ENCODE data around the gene RNF150.
"Not testable (repeated sequence)": the region's sequence is repeated elsewhere in the genome, so short reads cannot be mapped to it uniquely, and the experiment has no call there.

Gene RNF150

DNA sequence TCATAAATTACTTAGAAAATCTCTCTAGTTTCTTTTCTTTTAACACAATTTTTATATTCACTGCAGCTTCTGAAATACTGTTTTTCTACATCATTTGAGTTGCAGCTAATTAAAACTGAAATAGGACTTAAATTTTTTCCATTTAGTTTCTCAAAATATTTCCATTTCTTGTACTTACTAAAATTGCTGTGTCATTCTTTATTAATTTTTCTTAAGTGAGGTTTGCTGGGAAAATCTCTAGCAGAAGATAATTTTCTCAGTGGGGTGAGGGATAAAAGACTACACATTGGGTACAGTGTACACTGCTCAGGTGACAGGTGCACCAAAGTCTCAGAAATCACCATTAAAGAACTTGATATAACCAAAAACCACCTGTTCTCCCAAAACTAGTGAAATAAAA, 57.7 kb downstream of the RNF150 start:
- DNase-seq (ENCODE audit: low spot score) = no peak

- DNase-seq (ENCODE audit: low spot score) = no peak
Observed at GRCh38 chr4:141074098-141074878, 59.0 kb downstream of the RNF150 start.

- no peak for DNase-seq (ENCODE audit: low spot score)
Observed at GRCh38 chr4:141066690-141067089, 66.6 kb downstream of the RNF150 start.

DNA sequence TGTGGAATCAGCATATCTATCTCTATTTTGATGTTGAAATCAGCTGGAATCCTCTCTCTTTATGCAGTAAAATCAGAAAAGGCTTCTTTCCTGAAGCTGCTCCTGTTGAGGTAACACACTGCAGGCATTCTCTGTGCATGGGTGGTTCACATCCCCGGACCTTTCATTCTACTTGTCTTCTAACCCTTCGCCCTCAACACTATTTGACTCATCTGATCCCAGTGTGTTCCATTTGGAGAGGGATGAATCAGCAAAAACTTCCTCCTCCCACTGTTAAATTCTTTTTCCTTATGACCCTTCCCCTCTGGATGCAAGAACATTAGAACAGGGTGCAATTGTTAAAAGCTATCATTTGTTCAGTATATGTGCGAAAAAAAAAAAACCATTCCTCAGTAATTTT, 67.4 kb downstream of the RNF150 start:
- no peak for DNase-seq (ENCODE audit: low spot score)

DNA sequence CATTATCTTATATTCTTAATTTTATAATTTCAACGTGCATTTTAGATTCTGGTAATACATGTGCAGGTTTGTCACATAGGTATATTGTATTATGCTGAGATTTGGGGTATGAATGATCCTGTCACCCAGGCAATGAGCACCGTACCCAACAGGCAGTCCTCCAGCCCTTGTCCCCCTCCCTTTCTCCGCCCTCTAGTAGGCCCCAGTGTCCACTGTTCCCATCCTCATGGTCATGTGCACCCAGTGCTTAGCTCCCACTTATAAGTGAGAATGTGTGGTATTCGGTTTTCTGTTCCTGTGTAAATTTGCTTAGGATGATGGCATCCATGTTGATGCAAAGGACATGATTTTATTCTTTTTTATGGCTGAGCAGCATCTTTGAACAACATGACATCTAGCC, 70.6 kb downstream of the RNF150 start:
- no peak for DNase-seq (ENCODE audit: low spot score)

- DNase-seq (ENCODE audit: low spot score) = peak; percentile 63
Observed at GRCh38 chr4:141058591-141059512, 74.4 kb downstream of the RNF150 start.

GRCh38 chr4:141057582-141057981, 75.7 kb downstream of the RNF150 start:
- no peak for DNase-seq (ENCODE audit: low spot score)

- DNase-seq (ENCODE audit: low spot score) = no peak
Observed at GRCh38 chr4:141056473-141056872, 76.8 kb downstream of the RNF150 start.

GRCh38 chr4:141054446-141054845, 78.8 kb downstream of the RNF150 start:
- no peak for DNase-seq (ENCODE audit: low spot score)

DNA sequence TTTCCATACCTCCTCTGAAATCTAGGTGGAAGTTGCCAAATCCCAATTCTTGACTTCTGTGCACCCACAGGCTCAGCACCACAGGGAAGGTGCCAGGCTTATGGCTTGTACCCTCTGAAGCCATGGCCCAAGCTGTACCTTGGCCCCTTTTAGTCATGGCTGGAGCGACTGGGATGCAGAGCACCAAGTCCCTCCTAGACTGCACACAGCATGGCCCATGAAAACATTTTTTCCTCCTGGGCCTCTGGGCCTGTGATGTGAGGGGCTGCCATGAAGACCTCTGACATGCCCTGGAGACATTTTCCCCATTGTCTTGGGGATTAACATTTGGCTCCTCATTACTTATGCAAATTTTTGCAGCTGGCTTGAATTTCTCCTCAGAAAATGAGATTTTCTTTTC, 82.3 kb downstream of the RNF150 start:
- not testable (repeated sequence) for DNase-seq (ENCODE audit: low spot score)

GRCh38 chr4:141047228-141047884, 85.9 kb downstream of the RNF150 start:
- no peak for DNase-seq (ENCODE audit: low spot score)

DNA sequence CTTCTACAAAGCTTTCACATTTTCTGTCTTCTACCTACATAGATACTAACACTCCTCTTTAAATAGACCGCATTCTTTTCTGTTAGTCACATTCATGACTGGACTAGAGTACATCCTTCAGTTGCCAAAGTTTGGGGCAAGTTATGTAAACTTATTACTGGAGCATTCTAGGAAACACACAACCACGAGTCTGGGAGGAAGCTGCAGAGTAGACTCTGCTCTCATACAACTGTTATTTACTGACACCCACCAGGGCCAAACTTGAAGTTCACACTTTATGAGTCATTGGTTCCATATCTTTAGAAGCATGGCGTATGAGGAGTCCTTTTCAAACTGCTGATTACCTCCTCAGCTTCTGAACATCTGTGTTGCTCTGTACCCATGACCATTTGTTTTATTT, 87.0 kb downstream of the RNF150 start:
- DNase-seq (ENCODE audit: low spot score) = peak; percentile 74

GRCh38 chr4:141045848-141046247, 87.4 kb downstream of the RNF150 start:
- DNase-seq (ENCODE audit: low spot score) = no peak

DNA sequence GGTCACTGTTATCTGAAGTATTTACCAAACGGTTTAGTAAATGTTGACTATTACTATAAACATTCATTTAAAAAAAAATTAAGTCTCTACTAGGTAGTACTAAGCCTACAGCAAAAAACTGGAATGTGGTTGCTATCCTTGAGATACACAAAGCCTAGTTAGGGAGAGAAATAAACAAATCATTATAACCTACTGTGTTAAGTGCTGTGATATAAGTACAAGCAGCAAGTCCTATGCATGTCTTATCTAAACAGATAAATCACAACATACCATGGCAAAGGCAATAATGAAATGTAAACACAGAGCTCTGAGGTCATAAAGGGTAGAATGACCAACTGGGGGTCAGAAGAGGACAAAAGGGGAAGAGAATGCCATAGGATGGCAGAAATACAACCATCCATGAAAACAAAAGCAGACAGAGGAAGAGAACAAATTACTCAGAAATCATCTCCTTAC, 92.2 kb downstream of the RNF150 start:
- DNase-seq (ENCODE audit: low spot score) = no peak

DNA sequence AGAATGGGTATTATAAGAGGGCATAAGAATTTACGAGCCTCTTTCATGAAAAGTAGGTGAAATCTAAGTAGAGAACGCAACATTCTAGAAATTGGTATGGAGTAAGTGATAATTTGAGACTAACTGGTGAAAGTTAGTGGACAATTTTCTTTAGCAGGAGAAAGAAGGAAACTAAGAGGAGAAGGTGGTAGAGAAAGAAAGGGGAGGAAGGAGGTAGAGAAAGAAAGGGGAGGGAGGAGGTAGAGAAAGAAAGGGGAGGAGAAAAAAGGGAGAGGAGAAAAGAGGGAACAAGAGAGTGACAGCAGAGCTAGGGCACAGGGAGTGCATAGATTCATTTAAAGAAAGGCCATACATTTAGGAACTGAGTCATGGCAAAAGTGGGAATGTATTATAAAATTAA, 94.1 kb downstream of the RNF150 start:
- no peak for DNase-seq (ENCODE audit: low spot score)

- no peak for DNase-seq (ENCODE audit: low spot score)
Observed at GRCh38 chr4:141038428-141038827, 94.8 kb downstream of the RNF150 start.

- no peak for DNase-seq (ENCODE audit: low spot score)
Observed at GRCh38 chr4:141037446-141037845, 95.8 kb downstream of the RNF150 start.

DNA sequence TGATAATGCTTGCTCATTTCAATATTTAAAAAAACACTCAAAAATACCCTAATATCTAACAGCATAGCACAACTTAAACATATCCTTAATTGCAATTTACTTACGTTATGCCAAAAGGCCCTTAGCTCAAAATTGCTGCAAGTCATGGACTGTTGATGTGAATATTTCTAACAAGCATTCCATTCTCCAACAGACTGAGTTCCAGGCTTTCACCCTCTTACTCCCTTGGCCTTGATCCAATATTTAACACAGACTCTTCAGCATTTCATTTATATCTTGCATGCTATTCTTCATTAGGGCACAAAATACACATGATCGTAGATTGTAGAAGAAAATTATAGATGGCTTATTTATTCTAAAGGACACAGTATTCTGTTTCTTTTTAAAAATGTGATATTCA, 96.5 kb downstream of the RNF150 start:
- DNase-seq (ENCODE audit: low spot score) = no peak

- DNase-seq (ENCODE audit: low spot score) = no peak
Observed at GRCh38 chr4:141035920-141036319, 97.3 kb downstream of the RNF150 start.

- peak; percentile 46 for DNase-seq (ENCODE audit: low spot score)
Observed at GRCh38 chr4:141028024-141028529, 105.2 kb downstream of the RNF150 start.

DNA sequence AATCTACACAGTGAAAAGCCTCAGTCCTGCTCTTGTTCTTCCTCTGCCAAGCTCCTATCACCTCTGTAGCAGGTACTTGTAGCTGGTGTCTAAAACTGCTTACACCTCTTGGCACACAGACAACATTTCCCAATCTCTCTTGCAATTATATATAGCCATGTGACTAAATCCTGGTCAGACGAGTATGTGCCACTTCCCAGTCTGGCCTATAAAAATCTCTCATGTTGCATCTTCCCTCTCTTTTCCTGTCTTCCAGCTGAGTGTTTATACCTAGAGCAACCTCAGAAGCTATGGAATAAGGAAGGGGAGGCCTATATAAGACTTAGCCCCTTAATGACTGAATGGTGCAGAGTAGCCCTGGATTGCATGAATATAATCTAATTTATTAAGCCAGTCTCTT, 105.8 kb downstream of the RNF150 start:
- peak; percentile 13 for DNase-seq (ENCODE audit: low spot score)

GRCh38 chr4:141026900-141027299, 106.4 kb downstream of the RNF150 start:
- DNase-seq (ENCODE audit: low spot score) = no peak
